Measurements from ENCODE around the gene EDN3. TPM values are rescaled to one million over a fixed set of nuclear protein-coding genes. Genes with fewer than 3 reads are reported as not detected.

Gene EDN3
- total RNA-seq, 4 donors from 2014 or later: 0.40 to 9.7 (median 5.5) TPM

DNA sequence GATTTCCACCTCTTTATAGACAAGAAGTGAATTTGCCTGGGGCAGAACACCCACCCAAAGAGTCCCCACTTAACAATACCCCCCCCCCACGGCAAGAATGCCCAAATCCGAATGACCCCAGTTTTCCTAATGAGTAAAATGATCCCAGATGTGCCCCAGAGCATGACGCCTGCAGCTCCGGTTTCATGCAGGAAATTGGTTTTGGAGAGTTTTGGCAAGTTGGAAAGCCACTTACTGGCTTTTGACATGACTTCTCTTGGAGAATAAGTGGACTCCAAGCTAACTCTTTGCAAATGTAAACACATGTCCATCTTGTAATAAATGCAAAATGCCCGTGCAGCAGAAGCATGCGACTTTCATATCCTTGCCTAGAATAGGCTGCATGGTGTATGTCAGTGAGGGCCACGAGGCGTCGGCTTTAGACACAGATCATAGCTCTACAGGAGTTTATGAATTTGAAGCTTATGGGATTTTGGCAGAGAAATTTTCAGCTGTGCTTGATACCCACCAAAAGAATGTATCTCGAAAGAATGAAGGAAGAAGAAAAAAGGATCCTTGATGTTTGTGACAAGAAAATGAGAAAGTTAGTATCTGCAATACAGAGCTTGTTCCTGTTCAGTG lies 24.2 kb downstream of the EDN3 start:
- Histone ChIP-seq H3K36me3 (no peaks in the 10 kb centered on the region), H3K27ac (no peak overlapping the region), H3K4me3 (no peak overlapping the region), H3K27me3 (peaks cover 27% of the 10 kb centered on the region), H3K4me1 (no peaks in the 10 kb centered on the region), H3K9me3 (no peaks in the 10 kb centered on the region)
- 40 to 50% methylated on average over 2 to 7 of the region's 10 CpGs for WGBS, 2 donors (ENCODE audit: low coverage in 1 of 2)
- TF ChIP-seq POLR2A (IDR thresholded peaks at IDR 0.05) (no peak), POLR2AphosphoS5 (IDR thresholded peaks at IDR 0.05) (no peak), EP300 (IDR thresholded peaks at IDR 0.05) (no peak)
- TF ChIP-seq, protein P1, sequence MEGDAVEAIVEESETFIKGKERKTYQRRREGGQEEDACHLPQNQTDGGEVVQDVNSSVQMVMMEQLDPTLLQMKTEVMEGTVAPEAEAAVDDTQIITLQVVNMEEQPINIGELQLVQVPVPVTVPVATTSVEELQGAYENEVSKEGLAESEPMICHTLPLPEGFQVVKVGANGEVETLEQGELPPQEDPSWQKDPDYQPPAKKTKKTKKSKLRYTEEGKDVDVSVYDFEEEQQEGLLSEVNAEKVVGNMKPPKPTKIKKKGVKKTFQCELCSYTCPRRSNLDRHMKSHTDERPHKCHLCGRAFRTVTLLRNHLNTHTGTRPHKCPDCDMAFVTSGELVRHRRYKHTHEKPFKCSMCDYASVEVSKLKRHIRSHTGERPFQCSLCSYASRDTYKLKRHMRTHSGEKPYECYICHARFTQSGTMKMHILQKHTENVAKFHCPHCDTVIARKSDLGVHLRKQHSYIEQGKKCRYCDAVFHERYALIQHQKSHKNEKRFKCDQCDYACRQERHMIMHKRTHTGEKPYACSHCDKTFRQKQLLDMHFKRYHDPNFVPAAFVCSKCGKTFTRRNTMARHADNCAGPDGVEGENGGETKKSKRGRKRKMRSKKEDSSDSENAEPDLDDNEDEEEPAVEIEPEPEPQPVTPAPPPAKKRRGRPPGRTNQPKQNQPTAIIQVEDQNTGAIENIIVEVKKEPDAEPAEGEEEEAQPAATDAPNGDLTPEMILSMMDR (IDR thresholded peaks at IDR 0.05): no peak
- ATAC-seq: no peak

DNA sequence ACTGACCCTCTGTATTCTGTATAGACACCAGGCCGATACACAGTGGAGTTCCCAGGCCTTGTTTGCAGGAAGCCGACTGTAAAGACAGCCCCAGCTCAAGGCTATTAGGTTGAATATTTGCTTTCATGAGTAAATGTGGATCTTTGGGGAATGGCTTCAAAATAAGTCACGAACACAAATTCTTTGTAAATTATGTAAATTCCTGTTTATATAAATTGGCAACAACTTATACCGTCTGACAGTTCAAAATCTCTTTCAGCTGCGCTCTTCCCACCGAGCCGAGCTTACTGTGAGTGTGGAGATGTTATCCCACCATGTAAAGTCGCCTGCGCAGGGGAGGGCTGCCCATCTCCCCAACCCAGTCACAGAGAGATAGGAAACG lies 24.7 kb downstream of the EDN3 start:
- Histone ChIP-seq H3K4me1 (no peaks in the 10 kb centered on the region), H3K9me3 (no peaks in the 10 kb centered on the region), H3K27ac (no peak overlapping the region), H3K27me3 (peaks cover 32% of the 10 kb centered on the region), H3K4me3 (no peak overlapping the region), H3K36me3 (no peaks in the 10 kb centered on the region)
- TF ChIP-seq EP300 (IDR thresholded peaks at IDR 0.05) (no peak), POLR2A (IDR thresholded peaks at IDR 0.05) (no peak), POLR2AphosphoS5 (IDR thresholded peaks at IDR 0.05) (no peak)
- TF ChIP-seq, protein P1 (IDR thresholded peaks at IDR 0.05): no peak
- WGBS, 2 donors (ENCODE audit: low coverage in 1 of 2): 82 to 85% methylated on average over 3 to 10 of the region's 10 CpGs
- ATAC-seq: no peak

DNA sequence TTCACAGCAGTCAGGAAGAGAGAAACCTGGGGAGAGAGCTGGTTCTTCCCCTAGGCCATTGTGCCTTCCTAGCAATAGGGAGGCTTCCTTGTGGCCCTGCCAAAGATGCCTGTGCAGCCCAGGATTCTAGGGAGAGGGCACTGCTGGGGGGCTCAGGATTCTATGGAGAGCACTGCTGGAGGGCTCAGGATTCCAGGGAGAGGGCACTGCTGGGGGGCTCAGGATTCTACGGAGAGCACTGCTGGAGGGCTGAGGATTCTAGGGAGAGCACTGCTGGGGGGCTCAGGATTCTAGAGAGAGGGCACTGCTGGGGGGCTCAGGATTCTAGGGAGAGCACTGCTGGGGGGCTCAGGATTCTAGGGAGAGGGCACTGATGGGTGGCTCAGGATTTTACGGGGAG lies 25.8 kb downstream of the EDN3 start:
- Histone ChIP-seq H3K36me3 (no peaks in the 10 kb centered on the region), H3K9me3 (no peaks in the 10 kb centered on the region), H3K4me3 (no peak overlapping the region), H3K4me1 (no peaks in the 10 kb centered on the region), H3K27ac (no peak overlapping the region), H3K27me3 (peaks cover 33% of the 10 kb centered on the region)
- ATAC-seq: no peak
- no CpG with 5 or more reads among the region's 2 CpGs for WGBS, 2 donors (ENCODE audit: low coverage in 1 of 2)
- TF ChIP-seq POLR2AphosphoS5 (IDR thresholded peaks at IDR 0.05): no peak

DNA sequence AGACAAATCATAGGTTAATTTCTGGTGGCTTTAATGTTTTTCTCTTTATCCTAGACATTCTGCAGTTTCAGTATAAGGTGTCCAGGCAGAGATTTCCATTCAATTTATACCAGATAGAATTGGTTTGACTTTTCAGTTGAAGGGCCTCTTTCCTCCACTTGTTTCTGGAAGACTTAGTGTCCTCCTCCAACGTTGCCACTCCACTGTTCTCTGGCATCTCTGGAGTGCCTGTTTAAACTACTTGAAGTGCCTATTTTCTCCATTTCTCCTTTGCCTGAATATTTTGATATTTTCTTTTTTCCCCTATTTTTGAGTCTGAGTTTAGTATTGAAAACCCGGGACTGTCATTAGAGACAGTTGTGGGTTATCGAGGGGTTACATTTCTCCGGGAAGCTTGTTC lies 27.7 kb downstream of the EDN3 start:
- WGBS, 2 donors (ENCODE audit: low coverage in 1 of 2): 89% methylated on average over 4 of the region's 4 CpGs; no CpG with 5 or more reads in 1 of the 2 donors
- no peaks in the 10 kb centered on the region for H3K36me3 ChIP-seq
- no peak for ATAC-seq
- H3K4me1 ChIP-seq: no peaks in the 10 kb centered on the region
- TF ChIP-seq POLR2A (IDR thresholded peaks at IDR 0.05) (no peak), POLR2AphosphoS5 (IDR thresholded peaks at IDR 0.05) (no peak), EP300 (IDR thresholded peaks at IDR 0.05) (no peak)
- TF ChIP-seq, protein P1 (IDR thresholded peaks at IDR 0.05): no peak
- H3K9me3 ChIP-seq: no peaks in the 10 kb centered on the region
- peaks cover 40% of the 10 kb centered on the region for H3K27me3 ChIP-seq
- no peak overlapping the region for H3K27ac ChIP-seq
- no peak overlapping the region for H3K4me3 ChIP-seq

DNA sequence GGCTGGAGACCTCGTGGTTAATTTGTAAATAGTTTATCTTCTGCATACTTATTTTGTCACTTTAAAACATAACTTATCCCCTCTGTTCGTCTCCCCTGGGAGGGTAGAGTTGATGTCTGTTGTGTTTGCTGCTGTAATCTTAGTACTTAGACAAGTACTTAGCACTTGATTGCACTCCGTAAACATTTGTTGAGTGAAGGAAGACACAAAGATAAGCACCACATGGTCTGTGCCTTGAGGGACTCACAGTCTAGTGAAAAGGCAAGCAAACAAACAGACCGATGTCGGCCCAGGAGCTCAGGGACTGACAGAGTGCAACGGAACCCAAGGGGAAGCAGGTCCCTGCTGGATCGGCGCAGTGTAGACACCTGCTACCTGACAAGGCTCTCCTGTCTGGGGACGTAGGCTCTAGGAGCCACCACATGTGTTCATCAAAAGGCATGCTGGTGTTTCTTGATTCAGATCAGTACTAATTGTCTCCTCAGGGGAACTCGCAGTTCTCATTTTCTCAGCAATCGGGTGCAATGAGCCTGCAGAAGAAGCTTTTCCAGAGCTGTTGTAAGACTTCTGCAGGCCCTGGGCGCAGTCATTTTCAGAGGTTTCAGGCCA lies 31.4 kb downstream of the EDN3 start:
- WGBS, 2 donors (ENCODE audit: low coverage in 1 of 2): 71 to 84% methylated on average over 5 to 6 of the region's 12 CpGs
- Histone ChIP-seq H3K27ac (no peak overlapping the region), H3K36me3 (no peaks in the 10 kb centered on the region), H3K27me3 (peaks cover 47% of the 10 kb centered on the region), H3K9me3 (no peaks in the 10 kb centered on the region), H3K4me1 (no peaks in the 10 kb centered on the region), H3K4me3 (no peak overlapping the region)
- no peak for ATAC-seq
- TF ChIP-seq POLR2A (IDR thresholded peaks at IDR 0.05) (no peak), EP300 (IDR thresholded peaks at IDR 0.05) (no peak), POLR2AphosphoS5 (IDR thresholded peaks at IDR 0.05) (no peak)
- TF ChIP-seq, protein P1 (IDR thresholded peaks at IDR 0.05): no peak

Data from gastroesophageal sphincter (tissue), 4 donors.